CD14-positive monocyte (primary cell): ENCODE measurements around the gene CTNNA2. TPM values are rescaled to one million over a fixed set of nuclear protein-coding genes. Genes with fewer than 3 reads are reported as not detected.

Experiments
- DNase-seq, 3 donors: peaks; one replicate each; pipeline ENCODE4 v3.0.0-alpha.2; 2011 to 2022
- H2AFZ ChIP-seq: 2 replicates; pipeline ENCODE4 v1.6.0; 2012; ENCODE audit warnings: mild to moderate bottlenecking, low read depth, low read length, inconsistent platforms; ENCODE audit not compliant: insufficient read depth, poor library complexity, severe bottlenecking
- H3K27ac ChIP-seq, 2 donors: 1 replicate in 1 of 2; 2 replicates in 1 of 2; pipeline ENCODE4 v1.5.1; 2012 to 2013; ENCODE audit warnings: low read length in 2 of 2, control low read depth in 1 of 2, inconsistent platforms in 1 of 2, low read depth in 1 of 2, mild to moderate bottlenecking in 1 of 2
- H3K27me3 ChIP-seq, 2 donors: one replicate each; pipeline versions ENCODE4 v1.6.0 to v1.6.1; 2011 to 2013; ENCODE audit warnings: low read length in 2 of 2; ENCODE audit not compliant: control insufficient read depth in 2 of 2, insufficient read depth in 2 of 2
- H3K36me3 ChIP-seq, 2 donors: replicated peaks in 1 of 2; 1 replicate in 1 of 2; 2 replicates in 1 of 2; pipeline versions ENCODE4 v1.5.1 to v1.6.1; 2012 to 2013; ENCODE audit warnings: low read length in 2 of 2, control low read depth in 1 of 2, inconsistent platforms in 1 of 2, mild to moderate bottlenecking in 1 of 2; ENCODE audit not compliant: insufficient read depth in 2 of 2, control insufficient read depth in 1 of 2
- H3K4me1 ChIP-seq, 2 donors: 1 replicate in 1 of 2; 2 replicates in 1 of 2; pipeline versions ENCODE4 v1.5.1 to v1.6.1; 2012 to 2013; ENCODE audit warnings: low read length in 2 of 2, control low read depth in 1 of 2, inconsistent platforms in 1 of 2, mild to moderate bottlenecking in 1 of 2, moderate library complexity in 1 of 2; ENCODE audit not compliant: insufficient read depth in 2 of 2, control insufficient read depth in 1 of 2
- H3K4me2 ChIP-seq: replicated peaks from 2 replicates; pipeline ENCODE3; 2012; ENCODE audit warnings: low read length, moderate library complexity, mild to moderate bottlenecking; ENCODE audit not compliant: poor library complexity, severe bottlenecking; ENCODE audit errors: extremely low read depth
- H3K4me3 ChIP-seq, 3 experiments: fragments of 200-600 bp in 1 of 3; sonication (generic) in 1 of 3; replicated peaks in 1 of 3; 1 replicate in 2 of 3; 2 replicates in 1 of 3; pipeline ENCODE4 v1.5.1; 2011 to 2013; ENCODE audit warnings: low read length in 3 of 3, mild to moderate bottlenecking in 3 of 3, control low read depth in 2 of 3, low read depth in 2 of 3, inconsistent platforms in 1 of 3, moderate library complexity in 1 of 3
- H3K79me2 ChIP-seq: 2 replicates; pipeline ENCODE4 v1.6.0; 2012; ENCODE audit warnings: mild to moderate bottlenecking, control low read depth, inconsistent platforms, low read length, moderate library complexity; ENCODE audit not compliant: insufficient read depth
- H3K9ac ChIP-seq: 2 replicates; pipeline ENCODE4 v1.6.0; 2017; ENCODE audit warnings: low read length, mild to moderate bottlenecking; ENCODE audit not compliant: insufficient read depth, poor library complexity, severe bottlenecking
- H3K9me3 ChIP-seq, 2 donors: replicated peaks in 1 of 2; 1 replicate in 1 of 2; 2 replicates in 1 of 2; pipeline versions ENCODE4 v1.5.1 to v1.6.1; 2012 to 2013; ENCODE audit warnings: low read length in 2 of 2, control low read depth in 1 of 2; ENCODE audit not compliant: control insufficient read depth in 1 of 2, insufficient read depth in 1 of 2
- H4K20me1 ChIP-seq: 2 replicates; pipeline ENCODE4 v1.6.0; 2012; ENCODE audit warnings: mild to moderate bottlenecking, low read length, control low read depth, moderate library complexity; ENCODE audit not compliant: insufficient read depth
- H3K27ac Mint-ChIP-seq, 7 donors: one replicate each; pipeline ENCODE4 v1.8.0; 2020; ENCODE audit warnings: mild to moderate bottlenecking in 7 of 7, mixed read lengths in 7 of 7, moderate library complexity in 6 of 7, inconsistent platforms in 2 of 7
- H3K27me3 Mint-ChIP-seq, 3 donors: one replicate each; pipeline ENCODE4 v1.8.0; 2021 to 2022; ENCODE audit warnings: low read depth in 3 of 3, mild to moderate bottlenecking in 3 of 3, mixed read lengths in 3 of 3, moderate library complexity in 3 of 3, inconsistent platforms in 1 of 3
- H3K36me3 Mint-ChIP-seq, 2 donors: one replicate each; pipeline ENCODE4 v1.8.0; 2020; ENCODE audit warnings: mixed read lengths in 2 of 2, inconsistent platforms in 1 of 2, mild to moderate bottlenecking in 1 of 2
- H3K4me1 Mint-ChIP-seq: one replicate; pipeline ENCODE4 v1.8.0; 2020; ENCODE audit warnings: mild to moderate bottlenecking, mixed read lengths
- H3K4me3 Mint-ChIP-seq, 2 donors: one replicate each; pipeline ENCODE4 v1.8.0; 2020; ENCODE audit warnings: mild to moderate bottlenecking in 2 of 2, mixed read lengths in 2 of 2, moderate library complexity in 1 of 2
- H3K9me3 Mint-ChIP-seq, 7 donors: one replicate each; pipeline ENCODE4 v1.8.0; 2020 to 2022; ENCODE audit warnings: mixed read lengths in 7 of 7, mild to moderate bottlenecking in 6 of 7, moderate library complexity in 6 of 7, inconsistent platforms in 2 of 7
- WGBS: methylation state at CpG from one replicate; pipeline ENCODE4 v1.1.5; 2013; ENCODE audit warnings: missing lambda C conversion rate; ENCODE audit not compliant: insufficient coverage; 5-methylcytosine and 5-hydroxymethylcytosine counted together
- intact Hi-C, 2 donors: fragments of 100-400 bp; cut with micrococcal nuclease; formaldehyde crosslinking; loops; one replicate each; pipeline versions ENCODE4 v1.15.0 to v1.15.1; 2023
- polyA plus RNA-seq, 3 donors: library from polyadenylated mRNA; depleted of rRNA in 1 of 3; unstranded in 2 of 3; stranded (reverse) in 1 of 3; fragments of 300-500 nt in 2 of 3; fragments of >200 nt in 1 of 3; fragmentation: Illumina TruSeq in 2 of 3; gene quantifications; 1 replicate in 2 of 3; 2 replicates in 1 of 3; pipeline ENCODE4 v1.2.3, GENCODE V29; 2012 to 2021
- TF ChIP-seq, protein P1 (sequence below): fragments of 200-600 bp; IDR thresholded peaks from one replicate; pipeline ENCODE4 v1.8.0; 2022; ENCODE audit warnings: antibody characterized with exemption, mild to moderate bottlenecking

Gene CTNNA2
- polyA plus RNA-seq, 3 donors: not detected

- no peak for DNase-seq
These were observed 1.4 kb upstream of the CTNNA2 start for GRCh38 chr2:79511320-79511951.

GRCh38 chr2:79513711-79514110, 860 bp downstream of the CTNNA2 start:
- Histone ChIP-seq H3K4me1 (no peaks in the 10 kb centered on the region), H3K9ac (no peak overlapping the region), H3K4me3 (no peak overlapping the region), H4K20me1 (no peaks in the 10 kb centered on the region), H2AFZ (no peak overlapping the region), H3K9me3 (peaks cover 0 to 7% of the 10 kb centered on the region in 2 donors), H3K4me2 (no peak overlapping the region), H3K36me3 (no peaks in the 10 kb centered on the region), H3K79me2 (no peaks in the 10 kb centered on the region), H3K27ac (no peak overlapping the region), H3K27me3 (peaks cover 14 to 15% of the 10 kb centered on the region in 2 donors)
- Mint-ChIP-seq H3K36me3 (no peaks in the 10 kb centered on the region), H3K9me3 (peaks cover 0 to 11% (median 5%) of the 10 kb centered on the region in 7 donors), H3K27me3 (peaks cover 12 to 28% (median 18%) of the 10 kb centered on the region in 3 donors), H3K4me1 (peaks cover 2% of the 10 kb centered on the region), H3K4me3 (no peak overlapping the region), H3K27ac (no peak overlapping the region)
- 60% methylated on average over 1 of the region's 4 CpGs for WGBS
- TF ChIP-seq, protein P1, sequence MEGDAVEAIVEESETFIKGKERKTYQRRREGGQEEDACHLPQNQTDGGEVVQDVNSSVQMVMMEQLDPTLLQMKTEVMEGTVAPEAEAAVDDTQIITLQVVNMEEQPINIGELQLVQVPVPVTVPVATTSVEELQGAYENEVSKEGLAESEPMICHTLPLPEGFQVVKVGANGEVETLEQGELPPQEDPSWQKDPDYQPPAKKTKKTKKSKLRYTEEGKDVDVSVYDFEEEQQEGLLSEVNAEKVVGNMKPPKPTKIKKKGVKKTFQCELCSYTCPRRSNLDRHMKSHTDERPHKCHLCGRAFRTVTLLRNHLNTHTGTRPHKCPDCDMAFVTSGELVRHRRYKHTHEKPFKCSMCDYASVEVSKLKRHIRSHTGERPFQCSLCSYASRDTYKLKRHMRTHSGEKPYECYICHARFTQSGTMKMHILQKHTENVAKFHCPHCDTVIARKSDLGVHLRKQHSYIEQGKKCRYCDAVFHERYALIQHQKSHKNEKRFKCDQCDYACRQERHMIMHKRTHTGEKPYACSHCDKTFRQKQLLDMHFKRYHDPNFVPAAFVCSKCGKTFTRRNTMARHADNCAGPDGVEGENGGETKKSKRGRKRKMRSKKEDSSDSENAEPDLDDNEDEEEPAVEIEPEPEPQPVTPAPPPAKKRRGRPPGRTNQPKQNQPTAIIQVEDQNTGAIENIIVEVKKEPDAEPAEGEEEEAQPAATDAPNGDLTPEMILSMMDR: no peak
- no peak for DNase-seq
- intact Hi-C loops: no loop called here

More at GRCh38 chr2:79511320-79511951, 1.4 kb upstream of the CTNNA2 start:
- WGBS: 31% methylated on average over 10 of the region's 16 CpGs
- Mint-ChIP-seq H3K9me3 (peaks cover 0 to 11% (median 5%) of the 10 kb centered on the region in 7 donors), H3K27ac (no peak overlapping the region), H3K4me1 (peaks cover 2% of the 10 kb centered on the region), H3K27me3 (peaks cover 12 to 28% (median 18%) of the 10 kb centered on the region in 3 donors), H3K36me3 (no peaks in the 10 kb centered on the region), H3K4me3 (no peak overlapping the region)
- H3K27me3 ChIP-seq: peaks cover 14 to 15% of the 10 kb centered on the region in 2 donors
- no peak overlapping the region for H3K27ac ChIP-seq
- no peaks in the 10 kb centered on the region for H3K79me2 ChIP-seq
- no peak overlapping the region for H3K9ac ChIP-seq
- no peaks in the 10 kb centered on the region for H3K4me1 ChIP-seq
- H3K9me3 ChIP-seq: peaks cover 0 to 7% of the 10 kb centered on the region in 2 donors
- H2AFZ ChIP-seq: no peak overlapping the region
- H3K36me3 ChIP-seq: no peaks in the 10 kb centered on the region
- H4K20me1 ChIP-seq: no peaks in the 10 kb centered on the region
- H3K4me2 ChIP-seq: no peak overlapping the region
- intact Hi-C loops: no loop called here
- H3K4me3 ChIP-seq: no peak overlapping the region
- TF ChIP-seq, protein P1: no peak
